Peyer's patch (tissue), 4 donors: ENCODE results near the gene ZNF683.

Experiments
- POLR2A ChIP-seq, 2 donors: fragments of 450-650 bp; IDR thresholded peaks; one replicate each; pipeline ENCODE4 v1.5.1; 2017; ENCODE audit warnings: antibody characterized with exemption in 2 of 2, mild to moderate bottlenecking in 2 of 2, moderate library complexity in 2 of 2
- TF ChIP-seq, protein P1 (sequence below), 6 experiments: fragments of 450-650 bp in 4 of 6; fragments of 200-600 bp in 2 of 6; sonication (generic) in 1 of 6; IDR thresholded peaks; one replicate each; pipeline ENCODE4 v1.5.1; 2017 to 2019; ENCODE audit warnings: antibody characterized with exemption in 6 of 6, mild to moderate bottlenecking in 3 of 6, moderate library complexity in 1 of 6

DNA sequence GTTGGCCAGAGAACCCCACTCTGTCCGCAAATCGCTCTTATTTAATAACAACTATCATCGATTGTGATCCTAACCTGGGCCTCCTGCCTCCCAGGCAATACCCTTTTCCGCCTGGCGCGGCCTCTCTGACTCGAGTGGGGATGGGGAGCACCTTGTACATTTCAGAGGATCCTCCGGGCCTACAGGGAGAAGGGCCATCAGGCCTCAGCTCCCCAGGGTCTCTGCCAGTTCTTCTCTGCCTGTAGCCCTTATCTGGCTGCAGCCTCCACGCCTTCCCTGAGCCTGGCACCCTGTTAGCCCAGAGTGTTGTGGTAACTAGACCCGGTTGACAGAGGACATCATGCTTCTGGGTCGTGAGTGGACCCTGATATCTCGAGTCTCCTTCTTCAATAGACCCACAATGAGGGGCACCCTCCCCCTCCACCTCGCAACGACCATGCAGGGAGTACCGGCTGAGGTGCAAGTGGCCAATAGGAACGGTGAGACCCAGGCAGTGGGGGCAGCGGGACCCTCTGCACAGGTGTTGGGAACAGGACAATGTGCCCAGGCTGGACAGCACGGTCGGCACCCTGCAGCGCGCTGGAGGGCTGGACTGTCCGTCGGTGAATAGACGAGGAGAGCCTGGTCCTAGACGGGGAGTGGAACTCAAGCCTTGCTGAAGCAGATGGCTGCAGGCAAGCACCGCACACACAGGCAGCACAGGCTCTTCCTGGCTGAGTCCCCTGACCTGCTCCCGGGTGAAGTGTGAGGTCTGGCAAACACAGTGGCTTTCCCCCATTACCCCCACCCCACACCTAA is 11.5 kb downstream of the ZNF683 start:
- TF ChIP-seq, protein P1, sequence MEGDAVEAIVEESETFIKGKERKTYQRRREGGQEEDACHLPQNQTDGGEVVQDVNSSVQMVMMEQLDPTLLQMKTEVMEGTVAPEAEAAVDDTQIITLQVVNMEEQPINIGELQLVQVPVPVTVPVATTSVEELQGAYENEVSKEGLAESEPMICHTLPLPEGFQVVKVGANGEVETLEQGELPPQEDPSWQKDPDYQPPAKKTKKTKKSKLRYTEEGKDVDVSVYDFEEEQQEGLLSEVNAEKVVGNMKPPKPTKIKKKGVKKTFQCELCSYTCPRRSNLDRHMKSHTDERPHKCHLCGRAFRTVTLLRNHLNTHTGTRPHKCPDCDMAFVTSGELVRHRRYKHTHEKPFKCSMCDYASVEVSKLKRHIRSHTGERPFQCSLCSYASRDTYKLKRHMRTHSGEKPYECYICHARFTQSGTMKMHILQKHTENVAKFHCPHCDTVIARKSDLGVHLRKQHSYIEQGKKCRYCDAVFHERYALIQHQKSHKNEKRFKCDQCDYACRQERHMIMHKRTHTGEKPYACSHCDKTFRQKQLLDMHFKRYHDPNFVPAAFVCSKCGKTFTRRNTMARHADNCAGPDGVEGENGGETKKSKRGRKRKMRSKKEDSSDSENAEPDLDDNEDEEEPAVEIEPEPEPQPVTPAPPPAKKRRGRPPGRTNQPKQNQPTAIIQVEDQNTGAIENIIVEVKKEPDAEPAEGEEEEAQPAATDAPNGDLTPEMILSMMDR (IDR thresholded peaks at IDR 0.05) = no peak
- TF ChIP-seq POLR2A (IDR thresholded peaks at IDR 0.05) = no peak
